MM.1S (cell line): ENCODE measurements around the gene HYAL2.

Source experiments
- EZH2 ChIP-seq: fragments of 300-600 bp; sonication (generic); optimal IDR thresholded peaks from 2 replicates; pipeline ENCODE3; 2017; ENCODE audit warnings: low read depth, mild to moderate bottlenecking, antibody characterized with exemption, low read length, mixed read lengths
- TF ChIP-seq, protein P1 (sequence below): fragments of 300-600 bp; sonication (generic); IDR thresholded peaks from 2 replicates; pipeline ENCODE4 v1.5.1; 2016; ENCODE audit warnings: antibody characterized with exemption, low read length, mixed read lengths

DNA sequence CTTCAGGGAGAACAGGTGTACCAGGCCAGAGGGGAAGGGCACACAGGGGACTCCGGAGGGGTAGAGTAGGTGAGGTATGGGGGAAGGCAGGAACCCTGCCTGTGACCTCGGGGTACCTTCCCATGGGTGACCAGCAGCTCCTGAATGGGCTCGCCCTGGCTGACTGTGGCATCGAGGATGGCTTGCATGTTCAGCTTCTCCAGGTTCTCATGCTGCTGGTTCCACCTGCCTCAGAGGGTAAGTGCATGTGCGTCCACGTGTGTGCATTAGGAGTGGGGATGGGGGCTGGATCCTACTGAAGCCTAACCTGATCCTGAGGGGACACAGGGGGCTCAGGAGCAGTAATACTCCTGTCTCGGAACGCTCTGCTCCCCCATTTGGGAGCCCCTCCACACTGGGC is 22.5 kb upstream of the HYAL2 start:
- TF ChIP-seq, protein P1, sequence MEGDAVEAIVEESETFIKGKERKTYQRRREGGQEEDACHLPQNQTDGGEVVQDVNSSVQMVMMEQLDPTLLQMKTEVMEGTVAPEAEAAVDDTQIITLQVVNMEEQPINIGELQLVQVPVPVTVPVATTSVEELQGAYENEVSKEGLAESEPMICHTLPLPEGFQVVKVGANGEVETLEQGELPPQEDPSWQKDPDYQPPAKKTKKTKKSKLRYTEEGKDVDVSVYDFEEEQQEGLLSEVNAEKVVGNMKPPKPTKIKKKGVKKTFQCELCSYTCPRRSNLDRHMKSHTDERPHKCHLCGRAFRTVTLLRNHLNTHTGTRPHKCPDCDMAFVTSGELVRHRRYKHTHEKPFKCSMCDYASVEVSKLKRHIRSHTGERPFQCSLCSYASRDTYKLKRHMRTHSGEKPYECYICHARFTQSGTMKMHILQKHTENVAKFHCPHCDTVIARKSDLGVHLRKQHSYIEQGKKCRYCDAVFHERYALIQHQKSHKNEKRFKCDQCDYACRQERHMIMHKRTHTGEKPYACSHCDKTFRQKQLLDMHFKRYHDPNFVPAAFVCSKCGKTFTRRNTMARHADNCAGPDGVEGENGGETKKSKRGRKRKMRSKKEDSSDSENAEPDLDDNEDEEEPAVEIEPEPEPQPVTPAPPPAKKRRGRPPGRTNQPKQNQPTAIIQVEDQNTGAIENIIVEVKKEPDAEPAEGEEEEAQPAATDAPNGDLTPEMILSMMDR = no peak
- no peak for TF ChIP-seq EZH2
